ENCODE results near the gene ZNF574. TPM values are rescaled to one million over a fixed set of nuclear protein-coding genes. Genes with fewer than 3 reads are reported as not detected.

The ZNF574 gene
- total RNA-seq, 4 donors from 2014 or later = 28.4 to 52.1 (median 30.8) TPM

DNA sequence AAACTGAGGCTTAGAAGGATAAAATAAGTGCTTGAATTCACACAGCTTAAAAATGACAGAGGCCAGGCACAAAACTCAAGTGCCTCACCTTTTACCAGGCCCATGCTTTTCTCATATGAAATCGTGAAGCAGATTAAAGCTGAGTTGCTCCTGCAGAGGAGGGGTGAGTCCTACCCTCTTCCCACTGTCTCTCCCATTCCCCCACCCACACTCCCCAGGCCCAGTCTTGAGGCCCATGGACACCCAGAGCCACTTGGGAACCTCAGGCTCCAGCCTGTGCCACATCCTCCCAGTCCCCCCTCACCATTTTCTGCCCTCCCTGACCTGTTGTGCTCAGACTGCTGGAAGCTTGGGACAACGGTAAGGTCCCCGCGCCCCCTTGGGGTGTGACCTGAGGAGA is 17.5 kb downstream of the ZNF574 start:
- TF ChIP-seq CTCF (IDR thresholded peaks at IDR 0.05) (no peak), POLR2A (IDR thresholded peaks at IDR 0.05) (no peak)
- DNase-seq (ENCODE audit: low spot score in 2 of 2) = no peak
- no peak overlapping the region for H3K4me3 ChIP-seq (ENCODE audit: low read depth, poor library complexity, severe bottlenecking)
- WGBS, 2 donors = 65 to 73% methylated on average over 4 of the region's 4 CpGs
- intact Hi-C loops (cut with DNase I; ENCODE audit: low total_unique reads) = no loop called here

GRCh38 chr19:42093926-42094325 is 18.0 kb downstream of the ZNF574 start:
- TF ChIP-seq POLR2A (IDR thresholded peaks at IDR 0.05) (no peak), CTCF (IDR thresholded peaks at IDR 0.05) (no peak)
- intact Hi-C loops (cut with DNase I; ENCODE audit: low total_unique reads) = no loop called here
- no peak overlapping the region for H3K4me3 ChIP-seq (ENCODE audit: low read depth, poor library complexity, severe bottlenecking)
- no peak for DNase-seq (ENCODE audit: low spot score in 2 of 2)
- WGBS, 2 donors = 44 to 57% methylated on average over 4 of the region's 4 CpGs

GRCh38 chr19:42095142-42095813 is 19.3 kb downstream of the ZNF574 start:
- no peak for DNase-seq (ENCODE audit: low spot score in 2 of 2)
- no peak overlapping the region for H3K4me3 ChIP-seq (ENCODE audit: low read depth, poor library complexity, severe bottlenecking)
- 86 to 94% methylated on average over 27 to 35 of the region's 36 CpGs for WGBS, 2 donors
- intact Hi-C loops (cut with DNase I; ENCODE audit: low total_unique reads) = no loop called here
- no peak for TF ChIP-seq POLR2A (IDR thresholded peaks at IDR 0.05)
- TF ChIP-seq CTCF (IDR thresholded peaks at IDR 0.05) = no peak

DNA sequence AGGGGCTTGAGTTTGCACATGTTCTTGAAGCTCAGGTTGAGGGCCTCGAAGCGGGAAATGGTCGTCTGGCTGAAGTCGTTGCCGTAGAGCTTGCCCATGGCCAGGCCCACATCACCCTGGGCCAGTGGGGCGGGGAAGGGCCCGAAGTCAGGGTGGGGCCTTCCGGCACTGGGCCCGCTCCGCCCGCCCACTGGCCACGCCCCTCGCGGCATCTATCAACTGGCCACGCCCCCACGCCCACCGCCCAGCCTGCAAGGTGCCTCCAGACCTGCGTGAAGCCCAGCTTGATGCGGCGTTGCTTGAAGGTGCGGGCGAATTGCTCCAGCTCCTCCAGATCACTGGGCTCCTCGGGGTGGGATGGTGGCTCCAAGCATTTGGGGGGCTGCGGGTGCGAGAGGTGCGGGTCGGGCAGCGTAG is 19.9 kb downstream of the ZNF574 start:
- no peak overlapping the region for H3K4me3 ChIP-seq (ENCODE audit: low read depth, poor library complexity, severe bottlenecking)
- no peak for DNase-seq (ENCODE audit: low spot score in 2 of 2)
- WGBS, 2 donors = 30 to 50% methylated on average over 17 to 28 of the region's 28 CpGs
- intact Hi-C loops (cut with DNase I; ENCODE audit: low total_unique reads) = no loop called here
- TF ChIP-seq POLR2A (IDR thresholded peaks at IDR 0.05) = no peak
- no peak for TF ChIP-seq CTCF (IDR thresholded peaks at IDR 0.05)

DNA sequence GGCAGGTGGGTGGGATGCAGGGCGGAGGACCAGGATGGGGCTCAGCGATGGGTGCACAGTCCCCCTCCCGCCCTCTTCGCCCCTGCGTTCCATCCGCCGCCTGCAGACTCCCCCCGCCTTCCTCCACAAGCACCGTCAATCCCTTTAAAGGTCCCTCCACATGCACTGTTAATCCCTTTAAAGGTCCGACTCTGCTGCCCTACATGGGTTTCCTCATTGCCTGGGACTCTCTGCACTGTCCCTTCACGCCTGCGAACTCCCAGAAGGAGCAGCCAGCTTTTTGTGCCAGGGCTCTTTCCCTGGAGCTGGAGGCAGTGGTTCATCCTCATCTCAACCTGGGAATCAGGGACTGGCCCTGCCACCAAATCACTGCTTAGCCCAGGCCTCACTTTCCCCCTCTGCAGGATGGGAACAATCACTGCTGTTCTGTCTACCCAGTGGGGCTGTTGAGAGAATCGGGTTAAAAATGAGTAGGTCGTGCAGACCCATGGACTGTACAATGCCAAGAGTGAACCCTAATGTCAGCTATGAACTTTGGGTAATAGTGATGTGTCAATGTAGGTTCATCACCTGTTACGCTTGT is 20.4 kb downstream of the ZNF574 start:
- no peak for TF ChIP-seq CTCF (IDR thresholded peaks at IDR 0.05)
- TF ChIP-seq POLR2A (IDR thresholded peaks at IDR 0.05) = no peak
- WGBS, 2 donors = 53 to 57% methylated on average over 15 of the region's 15 CpGs
- H3K4me3 ChIP-seq (ENCODE audit: low read depth, poor library complexity, severe bottlenecking) = no peak overlapping the region

More for the DNA sequence above, 20.4 kb downstream of the ZNF574 start:
- no peak for DNase-seq (ENCODE audit: low spot score in 2 of 2)
- intact Hi-C loops (cut with DNase I; ENCODE audit: low total_unique reads) = no loop called here
